MM.1S (cell line): ENCODE data around the gene UBA7.

Source experiments
- CTCF ChIP-seq: fragments of 300-600 bp; sonication (generic); IDR thresholded peaks from 2 replicates; pipeline ENCODE4 v1.5.1; 2016; ENCODE audit warnings: antibody characterized with exemption, low read length, mixed read lengths
- EZH2 ChIP-seq: fragments of 300-600 bp; sonication (generic); optimal IDR thresholded peaks from 2 replicates; pipeline ENCODE3; 2017; ENCODE audit warnings: low read depth, mild to moderate bottlenecking, antibody characterized with exemption, low read length, mixed read lengths
- EZH2phosphoT487 ChIP-seq: fragments of 300-600 bp; sonication (generic); IDR thresholded peaks from 2 replicates; pipeline ENCODE4 v1.6.1; 2018; ENCODE audit warnings: antibody characterized with exemption, low read length

- no peak for TF ChIP-seq CTCF
- TF ChIP-seq EZH2phosphoT487 = no peak
- no peak for TF ChIP-seq EZH2
Observed at GRCh38 chr3:49794431-49794830, 19.3 kb downstream of the UBA7 start.
